HL-60/S4 treated with phorbol 12-myristate 13-acetate at 8.2 ng/mL for 4 days and 3 days (cell line): ENCODE data around the gene RPS10.
"Not testable (repeated sequence)": the region's sequence is repeated elsewhere in the genome, so short reads cannot be mapped to it uniquely, and the experiment has no call there.

ENCODE experiments used
- in situ Hi-C: fragments of 300-500 bp; cut with MboI; formaldehyde crosslinking; loops from 2 replicates; pipeline ENCODE4 v1.15.0; 2022; ENCODE audit warnings: low sequenced_read_pairs

RPS10 gene

DNA sequence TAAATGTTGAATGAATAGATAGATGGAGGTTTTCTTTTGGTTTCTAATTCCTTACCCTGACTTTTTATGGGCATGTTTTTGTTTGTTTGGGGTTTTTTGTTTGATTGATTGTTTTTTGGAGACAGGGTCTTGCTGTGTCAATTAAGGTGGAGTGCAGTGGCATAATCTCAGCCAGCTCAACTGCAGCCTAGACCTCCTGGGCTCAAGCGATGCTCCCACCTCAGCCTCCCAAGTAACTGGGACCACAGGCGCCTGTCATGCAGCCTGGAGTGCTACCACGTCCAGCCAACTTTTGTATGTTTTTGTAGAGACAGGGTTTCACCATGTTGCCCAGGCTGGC lies 31.9 kb downstream of the RPS10 start:
- in situ Hi-C loops: no loop called here

DNA sequence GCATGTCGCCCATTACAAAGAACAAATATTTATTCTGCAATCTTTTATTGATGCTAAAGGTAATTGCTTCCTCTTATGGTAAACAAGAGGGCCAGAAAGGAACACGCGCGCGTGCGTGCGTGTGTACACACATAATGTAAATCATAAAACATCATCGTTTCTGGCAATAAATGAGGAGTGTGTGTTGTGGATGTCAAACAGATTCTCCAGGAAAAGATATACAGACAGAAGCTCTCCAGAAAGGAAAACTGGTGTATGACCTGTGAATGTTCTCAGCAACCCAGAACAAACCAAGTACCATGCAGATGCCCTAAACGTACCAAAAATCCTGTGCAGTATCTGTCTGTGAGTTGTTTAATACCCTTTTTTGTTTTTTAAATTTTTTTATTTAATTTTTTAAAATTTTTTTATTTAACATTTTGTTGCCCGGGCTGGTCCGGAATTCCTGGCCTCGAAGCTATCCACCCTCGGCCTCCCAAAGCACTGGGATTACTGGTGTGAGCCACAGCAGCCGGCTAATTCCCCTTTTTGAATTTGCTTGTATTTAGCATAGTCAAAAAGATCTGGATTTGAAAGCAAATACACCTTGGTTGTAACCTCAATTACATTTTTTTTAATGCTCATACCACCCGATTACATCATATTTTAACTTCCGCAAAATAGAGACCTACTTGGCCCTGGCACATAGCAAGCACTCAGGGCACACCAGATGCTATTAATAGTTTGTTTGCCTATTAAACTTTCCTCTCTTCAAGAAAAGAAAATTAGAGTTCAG lies 32.5 kb downstream of the RPS10 start:
- in situ Hi-C loops: no loop called here

DNA sequence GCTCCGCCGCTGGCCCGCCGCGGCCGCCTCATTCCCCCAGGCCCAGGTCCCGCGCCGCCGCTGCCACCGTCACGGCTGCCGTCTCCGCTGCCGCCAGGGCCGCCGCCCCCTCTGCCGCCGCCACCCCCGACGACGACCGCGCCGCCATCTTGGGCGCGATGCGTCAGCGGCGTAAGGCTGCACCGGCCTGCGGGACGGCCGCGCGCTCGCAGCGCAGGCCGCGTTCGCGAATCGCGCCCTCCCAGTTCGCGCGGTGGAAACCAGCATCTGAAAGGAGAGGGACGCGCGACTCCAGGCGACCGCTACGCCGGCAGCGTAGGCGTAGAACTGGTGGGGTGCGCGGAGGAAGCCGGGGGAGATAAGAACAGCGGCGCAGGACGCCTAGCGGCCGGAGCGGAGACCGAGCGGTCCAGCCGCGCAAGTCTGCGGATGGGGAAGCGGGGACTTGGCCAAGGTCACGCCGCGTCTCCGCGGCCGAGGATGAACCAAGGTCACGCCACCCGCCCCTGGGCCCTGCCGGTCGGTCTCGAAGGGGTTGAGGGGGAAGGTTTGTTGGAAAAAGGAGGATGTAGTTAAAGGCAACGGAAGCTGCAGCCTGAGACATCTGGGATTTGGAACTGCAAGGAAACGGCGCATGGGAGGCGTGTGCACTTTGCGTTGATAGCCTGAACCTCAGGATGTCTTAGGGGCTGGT lies 33.2 kb downstream of the RPS10 start, which contains the start of gene NUDT3:
Gene NUDT3 (minus strand): TSS at position 173 of the 694 bp plus-strand sequence. CDS start 307 bp downstream, outside the sequence.
- in situ Hi-C loops: no loop called here

DNA sequence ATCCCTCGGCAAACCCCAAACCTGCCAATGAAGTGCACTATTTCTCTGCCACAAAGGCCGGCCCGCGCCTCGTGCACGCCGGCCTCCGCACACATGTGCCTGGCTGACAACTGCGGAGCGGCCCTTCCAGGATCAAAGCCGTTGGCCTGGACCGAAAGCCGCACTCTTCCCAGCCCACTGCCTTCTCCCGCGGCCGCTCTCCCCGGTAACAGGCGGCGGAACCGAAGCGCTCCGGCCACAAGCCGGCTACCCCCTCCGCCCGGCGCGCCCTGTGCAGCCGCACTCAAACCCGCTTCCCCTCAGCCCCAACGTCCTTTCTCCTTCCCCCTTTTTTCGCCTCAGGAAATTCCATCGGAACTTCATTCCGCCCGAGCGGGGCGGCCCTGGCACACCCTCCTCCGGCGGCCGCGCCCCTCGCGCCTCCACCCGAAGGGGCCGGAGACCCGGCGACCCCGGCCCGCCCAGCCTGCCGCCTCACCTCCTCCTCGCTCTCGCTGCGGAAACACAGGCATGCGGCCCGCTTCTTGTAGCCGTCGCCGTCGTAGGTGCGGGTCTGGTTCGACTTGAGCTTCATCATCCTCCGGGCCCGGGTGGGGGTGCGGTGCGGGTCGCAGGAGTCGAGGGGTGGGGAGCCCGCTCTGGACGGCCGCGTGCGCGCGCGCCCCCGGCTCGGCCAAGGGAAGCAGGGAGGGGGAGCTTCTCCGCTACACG lies 33.9 kb downstream of the RPS10 start:
- in situ Hi-C loops: no loop called here

DNA sequence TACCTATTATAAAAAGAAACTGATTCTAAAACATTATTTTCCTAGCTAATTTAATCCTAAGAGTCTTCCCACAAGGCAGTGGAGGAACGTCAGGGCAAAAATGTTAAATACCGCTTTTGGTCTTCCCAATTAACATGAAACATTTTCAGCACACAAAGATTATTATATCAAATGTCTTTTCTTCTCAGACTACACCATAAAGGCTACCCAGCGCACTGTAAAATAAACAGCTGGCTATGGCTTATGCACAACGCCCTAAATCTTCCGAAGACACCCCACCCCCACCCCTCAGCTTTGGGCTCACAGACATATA lies 34.4 kb downstream of the RPS10 start:
- in situ Hi-C loops: no loop called here

DNA sequence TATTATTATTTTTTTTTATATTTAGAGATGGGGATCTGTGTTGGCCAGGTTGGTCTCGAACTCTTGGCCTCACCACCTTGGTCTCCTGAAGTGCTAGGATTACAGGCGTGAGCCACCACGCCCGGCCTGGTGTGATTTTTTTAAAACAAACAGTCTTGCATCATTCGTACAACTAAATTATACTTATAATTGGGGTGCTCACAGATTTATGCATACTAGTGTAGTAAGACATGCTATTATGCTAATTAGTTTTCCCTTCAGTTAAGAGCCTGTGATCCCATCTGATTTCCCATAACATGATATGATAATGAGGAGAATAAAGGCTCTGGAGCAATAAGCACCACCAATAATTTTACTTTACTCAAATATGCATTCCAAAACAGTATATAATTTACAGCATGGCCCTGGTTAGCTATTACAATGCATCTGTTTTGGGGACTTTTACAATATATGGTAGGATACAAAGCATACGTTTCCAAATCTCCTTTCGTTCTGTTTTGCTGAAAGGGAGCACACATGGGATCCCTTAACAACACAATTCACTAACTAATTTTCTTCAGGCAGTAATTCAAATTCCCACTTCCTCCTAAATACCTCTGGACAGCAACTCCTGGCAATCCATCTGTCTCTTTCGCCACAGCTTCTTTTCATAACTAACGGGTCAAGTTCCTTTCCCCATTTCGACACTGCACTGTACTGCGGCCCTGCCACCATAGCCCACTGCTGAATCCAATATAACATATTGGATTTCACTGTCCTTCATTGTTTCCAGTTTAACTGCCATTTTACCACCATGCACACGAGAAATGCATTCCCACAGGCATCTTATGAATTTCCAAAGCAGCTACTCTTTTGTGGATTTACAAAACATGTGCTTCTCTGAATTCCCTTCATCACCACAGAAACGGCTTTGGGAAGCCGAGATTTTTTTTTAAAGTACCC lies 35.1 kb downstream of the RPS10 start:
- in situ Hi-C loops: no loop called here

DNA sequence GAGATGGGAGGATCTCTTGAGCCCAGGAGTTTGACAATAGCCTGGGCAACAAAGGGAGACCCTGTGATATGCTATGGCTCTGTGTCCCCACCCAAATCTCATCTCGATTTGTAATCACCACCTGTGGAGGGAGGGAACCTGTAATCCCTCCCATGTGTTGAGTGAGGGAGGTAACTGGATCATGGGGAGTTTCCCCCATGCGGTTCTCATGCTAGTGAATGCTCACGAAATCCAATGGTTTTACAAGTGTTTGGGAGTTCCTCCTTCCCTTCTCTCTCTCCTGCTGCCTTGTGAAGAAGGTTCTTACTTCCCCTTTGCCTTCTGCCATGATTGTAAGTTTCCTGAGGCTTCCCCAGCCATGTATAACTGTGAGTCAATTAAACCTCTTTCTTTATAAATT lies 36.8 kb downstream of the RPS10 start:
- in situ Hi-C loops: no loop called here

DNA sequence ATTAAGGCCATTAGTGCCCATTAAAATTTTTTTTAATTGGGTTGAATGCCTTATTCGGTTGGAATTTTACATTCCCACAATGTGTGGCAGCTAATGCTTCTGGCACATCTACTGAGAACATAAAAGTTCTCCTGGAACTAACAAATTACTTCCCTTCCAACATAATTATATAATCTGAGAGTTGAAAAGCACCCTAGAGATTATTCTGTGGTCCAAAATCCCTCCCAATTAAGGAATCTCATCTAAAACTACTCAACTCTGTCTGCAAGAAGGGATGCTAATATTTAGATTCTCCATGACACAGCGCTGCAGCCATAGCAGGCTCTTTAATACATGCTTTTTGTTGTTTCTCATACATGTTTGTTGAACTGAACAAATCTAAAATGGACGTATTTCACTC lies 37.4 kb downstream of the RPS10 start:
- in situ Hi-C loops: no loop called here

DNA sequence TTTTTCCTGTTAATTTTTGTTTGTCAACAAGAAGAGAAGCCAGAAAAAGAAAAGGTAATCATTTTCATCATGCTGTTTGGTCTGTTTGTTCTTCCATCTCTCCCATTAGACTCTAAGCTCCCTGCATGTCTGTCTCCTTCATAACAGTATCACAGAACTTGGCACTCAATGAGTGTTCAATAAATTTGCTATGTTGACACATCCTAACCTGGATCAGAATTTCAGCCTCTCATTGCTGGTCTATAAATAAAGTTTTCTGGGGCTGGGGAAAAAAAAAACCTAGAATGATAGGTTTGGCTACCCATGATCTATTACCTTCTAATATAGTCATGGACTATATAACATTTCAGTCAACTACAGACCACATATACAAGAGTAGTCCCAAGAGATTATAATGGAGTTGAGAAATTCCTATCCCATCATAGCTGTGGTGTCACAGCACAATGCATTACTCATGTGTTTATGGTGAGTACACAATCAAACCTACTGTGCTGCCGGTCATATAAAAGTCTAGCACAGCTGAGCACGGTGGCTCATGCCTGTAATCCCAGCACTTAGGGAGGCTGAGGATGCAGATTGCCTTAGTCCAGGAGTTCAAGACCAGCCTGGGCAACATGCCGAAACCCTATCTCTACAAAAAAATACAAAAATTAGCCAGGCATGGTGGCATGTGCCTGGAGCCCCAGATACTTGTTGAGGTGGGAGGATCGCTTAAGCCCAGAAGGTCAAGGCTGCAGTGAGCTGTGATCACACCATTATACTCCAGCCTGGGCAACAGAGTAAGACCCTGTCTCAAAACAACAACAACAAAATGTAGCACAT lies 39.3 kb downstream of the RPS10 start:
- in situ Hi-C loops: no loop called here

DNA sequence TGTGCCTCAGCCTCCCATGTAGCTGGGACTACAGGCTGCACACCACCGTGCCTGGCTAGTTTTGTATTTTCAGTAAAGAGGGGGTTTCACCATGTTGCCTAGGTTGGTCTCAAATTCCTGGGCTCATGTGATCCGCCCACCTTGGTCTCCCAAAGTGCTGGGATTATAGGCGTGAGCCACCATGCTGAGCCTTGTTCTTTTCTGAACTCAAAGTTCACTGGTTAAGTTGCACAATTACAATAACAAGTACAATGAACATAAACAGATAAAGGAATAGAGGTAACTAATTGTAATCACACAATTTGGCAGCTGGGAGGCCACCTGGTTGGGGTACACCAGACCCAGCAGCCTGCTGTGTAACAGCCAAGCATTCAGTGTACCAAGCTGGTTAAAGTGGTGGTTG lies 40.1 kb downstream of the RPS10 start:
- in situ Hi-C loops: no loop called here

DNA sequence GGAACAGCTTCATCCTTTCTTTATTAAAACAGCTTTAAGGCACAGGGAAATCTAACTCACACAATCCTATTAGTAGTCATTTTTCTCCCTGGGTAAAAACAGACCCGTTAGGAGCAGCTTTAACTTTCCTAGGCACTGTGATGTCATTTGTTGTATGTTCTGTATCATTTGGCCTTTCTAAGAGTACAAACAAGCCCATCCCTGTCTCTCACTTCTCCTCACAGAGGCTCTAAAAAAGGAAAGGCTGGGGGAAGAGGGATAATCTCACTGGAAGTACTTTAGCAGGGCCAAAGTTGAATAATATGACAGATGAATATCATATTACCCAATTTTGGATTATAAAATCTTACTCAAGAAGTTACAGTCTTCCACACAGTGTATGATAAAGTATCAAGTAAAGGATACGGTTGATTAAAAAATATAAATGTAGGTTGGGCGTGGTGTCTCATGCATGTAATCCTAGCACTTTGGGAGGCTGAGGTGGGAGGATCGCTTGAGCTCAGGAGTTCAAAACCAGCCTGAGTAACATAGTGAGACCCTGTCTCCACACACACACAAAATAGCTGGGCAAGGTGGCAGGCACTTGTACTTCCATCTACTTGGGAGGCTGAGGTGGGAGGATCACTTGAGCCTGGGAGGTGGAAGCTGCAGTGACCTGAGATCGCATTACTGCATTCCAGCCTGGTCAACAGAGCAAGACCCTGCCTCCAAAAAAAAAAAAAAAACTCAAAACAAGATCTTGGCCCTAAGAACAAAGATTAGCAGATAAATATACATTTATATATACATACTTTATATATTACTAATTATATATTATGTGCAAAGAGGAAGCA lies 41.3 kb downstream of the RPS10 start:
- in situ Hi-C loops: no loop called here

DNA sequence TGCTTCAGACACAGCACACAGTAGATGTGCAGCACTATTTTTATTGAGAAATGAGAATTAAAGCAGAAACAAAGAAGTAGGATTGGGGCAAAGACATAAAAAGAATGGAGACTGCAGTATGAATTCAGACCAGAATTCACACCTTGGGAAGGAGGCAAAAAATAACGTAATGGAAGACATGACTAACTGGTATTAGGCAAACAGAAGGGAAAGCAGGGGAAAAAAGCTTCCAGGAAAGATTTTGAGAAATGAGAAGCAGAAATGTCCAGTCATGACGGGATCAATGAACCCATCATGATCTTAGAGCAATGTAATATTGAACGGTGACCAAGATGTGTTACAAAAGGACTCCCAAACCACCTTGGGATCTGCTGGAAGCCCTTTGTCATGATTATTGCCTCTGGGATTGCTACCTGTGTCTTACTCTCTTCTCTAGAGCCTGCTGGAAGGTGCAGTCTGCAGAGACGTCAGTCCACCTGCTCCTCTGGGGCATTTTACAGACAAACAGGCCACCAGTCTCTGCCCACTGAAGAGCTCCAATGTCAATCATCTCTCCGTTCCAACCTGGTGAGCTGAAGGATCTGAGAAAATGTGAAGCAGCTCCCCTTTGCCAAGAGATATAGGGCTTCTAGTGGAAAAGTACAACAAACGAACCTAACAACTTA lies 42.1 kb downstream of the RPS10 start:
- in situ Hi-C loops: no loop called here

DNA sequence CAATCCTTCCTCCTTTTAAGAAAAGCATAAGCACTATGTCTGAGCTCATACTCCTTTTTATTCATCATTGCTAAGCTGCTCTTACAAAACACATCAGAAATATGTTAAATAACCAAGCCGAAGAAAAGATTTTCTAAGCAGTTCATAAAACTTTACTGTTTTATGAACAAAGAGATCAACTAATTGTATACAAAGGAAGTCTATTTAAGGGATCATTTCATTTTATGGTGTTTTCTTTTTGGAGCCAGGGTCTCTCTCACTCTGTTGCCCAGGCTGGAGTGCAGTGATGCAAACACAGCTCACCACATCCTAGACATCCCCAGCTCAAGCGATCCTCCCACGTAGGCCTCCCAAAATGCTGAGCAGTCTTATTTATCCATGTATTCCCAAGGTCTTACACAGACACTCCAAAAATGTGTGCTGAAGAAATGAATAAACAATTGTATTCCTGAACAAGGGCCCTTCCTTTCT lies 42.7 kb downstream of the RPS10 start:
- in situ Hi-C loops: no loop called here

DNA sequence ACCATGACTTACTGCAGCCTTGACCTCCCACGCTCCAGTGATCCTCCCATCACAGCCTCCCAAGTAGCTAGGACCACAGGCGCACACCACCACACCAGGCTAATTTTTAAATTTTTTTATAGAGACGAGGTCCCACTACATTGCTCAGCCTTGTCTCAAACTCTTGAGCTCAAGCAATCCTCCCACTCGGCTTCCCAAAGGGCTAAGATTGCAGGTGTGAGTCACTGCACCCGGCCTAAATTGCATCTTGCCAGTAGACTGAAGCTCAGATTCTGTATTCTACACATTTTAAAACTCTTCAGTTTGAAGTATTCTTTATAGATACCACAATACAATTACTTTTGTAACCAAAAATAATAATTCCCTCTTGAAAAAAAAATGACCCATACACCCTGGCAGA lies 44.8 kb downstream of the RPS10 start:
- in situ Hi-C loops: no loop called here

DNA sequence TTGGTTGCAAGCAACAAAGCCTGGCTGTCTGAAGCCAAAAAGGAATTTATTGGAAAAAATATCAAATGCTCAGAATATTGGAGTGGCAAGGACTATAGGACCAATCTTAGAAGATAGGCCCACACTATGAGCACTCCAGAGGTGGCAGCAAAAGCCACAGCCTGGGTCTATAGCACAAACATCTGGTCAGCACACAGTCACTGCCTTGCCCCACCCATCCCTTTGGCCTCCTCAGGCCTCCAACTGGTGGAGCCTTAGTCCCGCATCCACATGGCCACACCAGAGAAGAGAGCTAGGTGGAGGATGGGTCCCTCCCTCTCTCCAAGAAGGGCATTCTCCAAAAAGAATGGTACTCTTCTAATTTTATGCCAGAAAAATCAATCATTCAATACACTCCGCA lies 47.4 kb downstream of the RPS10 start:
- in situ Hi-C loops: no loop called here

DNA sequence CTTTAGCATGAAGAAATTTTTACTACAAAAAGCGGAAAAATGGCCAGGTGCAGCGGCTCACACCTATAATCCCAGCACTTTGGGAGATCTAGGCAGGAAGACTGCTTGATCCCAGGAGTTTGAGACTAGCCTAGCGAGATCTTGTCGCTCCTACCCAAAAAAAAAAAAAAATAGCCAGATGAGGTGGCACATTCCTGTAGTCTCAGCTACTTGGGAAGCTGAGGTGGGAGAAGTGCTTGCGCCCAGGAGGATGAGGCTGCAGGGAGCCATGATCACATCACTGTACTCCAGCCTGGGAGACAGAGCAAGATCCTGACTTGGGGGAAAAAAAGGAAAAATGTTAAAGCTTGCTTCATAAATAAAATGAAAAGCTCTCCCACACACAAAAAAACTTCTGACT lies 47.9 kb downstream of the RPS10 start:
- in situ Hi-C loops: no loop called here

DNA sequence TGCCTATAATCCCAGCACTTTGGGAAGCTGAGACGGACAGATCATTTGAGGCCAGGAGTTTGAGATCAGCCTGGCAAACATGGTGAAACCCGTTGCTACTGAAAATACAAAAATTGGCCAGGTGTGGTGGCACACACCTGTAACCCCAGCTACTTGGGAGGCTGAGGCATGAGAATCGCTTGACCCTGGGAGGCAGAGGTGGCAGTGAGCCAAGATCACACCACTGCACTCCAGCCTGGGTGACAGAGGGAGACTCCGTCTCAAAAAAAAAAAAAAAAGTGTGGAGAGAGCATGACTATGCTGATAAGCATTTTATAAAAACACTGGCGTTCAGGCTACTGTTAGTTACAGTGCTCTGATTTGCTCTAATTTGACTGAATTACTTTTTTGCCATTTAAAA lies 48.3 kb downstream of the RPS10 start:
- in situ Hi-C loops: not testable (repeated sequence)

DNA sequence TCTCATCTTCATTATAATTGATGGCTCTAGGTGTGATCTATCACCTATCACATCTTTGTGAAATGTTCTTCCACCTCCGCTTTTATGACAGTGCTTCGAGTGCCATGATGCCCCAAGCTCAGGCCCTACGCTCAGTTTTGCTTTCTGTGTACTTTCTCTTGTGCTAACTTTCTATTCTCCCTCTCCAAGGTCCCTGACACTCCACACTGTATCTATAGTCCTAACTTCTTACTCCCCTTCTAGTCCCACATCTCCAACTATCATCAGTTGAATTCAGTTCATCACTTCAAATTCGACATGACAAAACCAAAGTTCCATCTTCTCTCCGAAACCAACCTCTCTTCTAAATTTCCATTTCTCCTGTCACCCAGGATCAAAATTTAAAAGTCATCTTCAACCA lies 50.0 kb downstream of the RPS10 start:
- in situ Hi-C loops: no loop called here

DNA sequence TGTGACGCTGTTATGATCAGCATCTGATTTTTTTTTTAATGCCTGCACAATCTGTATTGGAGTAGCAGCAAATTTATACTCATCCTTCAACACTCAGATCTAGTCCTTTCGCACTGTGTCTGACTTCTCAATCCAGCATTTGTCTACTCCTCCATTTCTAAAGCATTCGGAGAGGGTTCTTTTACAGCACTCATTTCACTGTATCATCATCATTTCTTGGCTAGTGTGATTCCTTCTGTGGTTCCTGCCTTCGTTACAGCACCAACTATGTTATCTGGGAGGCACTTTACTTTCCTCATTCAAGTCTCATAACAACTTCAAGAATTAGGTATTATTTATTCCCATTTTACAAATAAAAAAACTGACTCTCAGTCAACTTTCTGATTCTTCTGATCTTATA lies 51.4 kb downstream of the RPS10 start:
- in situ Hi-C loops: no loop called here
